Testis (tissue), 3 donors: Measurements from ENCODE around the gene MAP3K4. TPM values are rescaled to one million over a fixed set of nuclear protein-coding genes. Genes with fewer than 3 reads are reported as not detected.

Source experiments
- DNase-seq: peaks from one replicate; pipeline ENCODE4 v3.0.0-alpha.2; 2019
- H3K27ac ChIP-seq, 2 donors: fragments of 200-600 bp; sonication (generic); one replicate each; pipeline ENCODE4 v1.5.1; 2019
- H3K27me3 ChIP-seq: fragments of 200-600 bp; sonication (generic); one replicate; pipeline ENCODE4 v1.5.1; 2019
- H3K36me3 ChIP-seq: fragments of 200-600 bp; sonication (generic); one replicate; pipeline ENCODE4 v1.5.1; 2017; ENCODE audit warnings: low read depth; ENCODE audit errors: missing control alignments
- H3K4me1 ChIP-seq: fragments of 200-600 bp; sonication (generic); one replicate; pipeline ENCODE4 v1.5.1; 2019
- H3K4me3 ChIP-seq, 2 donors: fragments of 200-600 bp; sonication (generic); one replicate each; pipeline ENCODE4 v1.5.1; 2017 to 2019
- H3K9me3 ChIP-seq: fragments of 200-600 bp; sonication (generic); one replicate; pipeline ENCODE4 v1.5.1; 2017
- CTCF ChIP-seq, 3 experiments: fragments of 450-650 bp in 2 of 3; fragments of 200-600 bp in 1 of 3; sonication (generic) in 1 of 3; IDR thresholded peaks; one replicate each; pipeline ENCODE4 v1.5.1; 2016 to 2019; ENCODE audit warnings: antibody characterized with exemption in 3 of 3, mild to moderate bottlenecking in 2 of 3, moderate library complexity in 1 of 3
- POLR2A ChIP-seq: fragments of 450-650 bp; IDR thresholded peaks from one replicate; pipeline ENCODE4 v1.6.1; 2017; ENCODE audit warnings: antibody characterized with exemption, mild to moderate bottlenecking, moderate library complexity
- WGBS, 2 donors: methylation state at CpG; one replicate each; pipeline ENCODE4 v1.1.5; 2018; 5-methylcytosine and 5-hydroxymethylcytosine counted together
- intact Hi-C: fragments of 100-400 bp; cut with DNase I; formaldehyde crosslinking; loops from one replicate; pipeline ENCODE4 v1.15.1; 2023; ENCODE audit warnings: low total_unique reads
- polyA plus RNA-seq: library from polyadenylated mRNA; stranded (reverse); fragments of 350-450 nt; fragmentation: Illumina TruSeq; extraction: RNeasy Lipid Tissue Mini Kit (QIAGEN cat#74804); gene quantifications from one replicate; pipeline ENCODE4 v1.2.3, GENCODE V29; 2014; ENCODE audit warnings: low read depth, low replicate concordance; ENCODE audit not compliant: insufficient read depth
- total RNA-seq, 2 donors: library from RNA; depleted of rRNA; stranded (reverse); fragments of >200 nt; gene quantifications; one replicate each; pipeline ENCODE4 v1.2.3, GENCODE V29; 2016

Gene MAP3K4
- total and polyA plus RNA-seq, 3 donors from 2014 or later, result 45.0 to 77.7 (median 65.4) TPM

- Histone ChIP-seq H3K27me3 (no peaks in the 10 kb centered on the region), H3K4me1 (no peaks in the 10 kb centered on the region), H3K36me3 (no peaks in the 10 kb centered on the region), H3K9me3 (no peaks in the 10 kb centered on the region), H3K4me3 (no peak overlapping the region), H3K27ac (no peak overlapping the region)
- TF ChIP-seq POLR2A (no peak), CTCF (IDR thresholded peaks at IDR 0.05) (no peak)
- whole genome bisulfite sequencing, 2 donors, result 87 to 92% methylated on average over 3 of the region's 3 CpGs
- DNase-seq, result no peak
- intact Hi-C loops, result no loop called here
Observed at GRCh38 chr6:160986851-160987250, 4.7 kb upstream of the MAP3K4 start.

- intact Hi-C loops, result no loop called here
- no peaks in the 10 kb centered on the region for H3K36me3 ChIP-seq
- H3K27me3 ChIP-seq, result no peaks in the 10 kb centered on the region
- H3K4me1 ChIP-seq, result no peaks in the 10 kb centered on the region
- WGBS, 2 donors, result 68 to 78% methylated on average over 3 of the region's 3 CpGs
- TF ChIP-seq POLR2A, result no peak
- TF ChIP-seq CTCF (IDR thresholded peaks at IDR 0.05), result no peak
- no peak overlapping the region for H3K27ac ChIP-seq
- no peaks in the 10 kb centered on the region for H3K9me3 ChIP-seq
- H3K4me3 ChIP-seq, result no peak overlapping the region
- no peak for DNase-seq
Observed at GRCh38 chr6:160987265-160987664, 4.3 kb upstream of the MAP3K4 start.

GRCh38 chr6:160990847-160991405, 643 bp upstream of the MAP3K4 start:
- peaks cover 14% of the 10 kb centered on the region for H3K4me1 ChIP-seq
- intact Hi-C loops, result no loop called here
- H3K27ac ChIP-seq, result peak overlapping the region; percentile 95 to 98
- peak overlapping the region; percentile 97 to 100 for H3K4me3 ChIP-seq
- no peaks in the 10 kb centered on the region for H3K9me3 ChIP-seq
- H3K27me3 ChIP-seq, result no peaks in the 10 kb centered on the region
- DNase-seq, result no peak
- TF ChIP-seq POLR2A (no peak), CTCF (IDR thresholded peaks at IDR 0.05) (no peak)
- no peaks in the 10 kb centered on the region for H3K36me3 ChIP-seq
- WGBS, 2 donors, result 4 to 5% methylated on average over 13 to 15 of the region's 15 CpGs

GRCh38 chr6:160992061-160992979, 751 bp downstream of the MAP3K4 start:
- WGBS, 2 donors, result 0% methylated on average over 19 to 46 of the region's 47 CpGs
- intact Hi-C loops, result no loop called here
- no peaks in the 10 kb centered on the region for H3K9me3 ChIP-seq
- TF ChIP-seq CTCF (IDR thresholded peaks at IDR 0.05) (peak in 2 of 3 experiments; percentile 49 to 54), POLR2A (no peak)
- H3K4me1 ChIP-seq, result peaks cover 18% of the 10 kb centered on the region
- H3K27ac ChIP-seq, result peak overlapping the region; percentile 95 to 98
- no peaks in the 10 kb centered on the region for H3K27me3 ChIP-seq
- no peaks in the 10 kb centered on the region for H3K36me3 ChIP-seq
- peak overlapping the region; percentile 97 to 100 for H3K4me3 ChIP-seq
- DNase-seq, result peak; percentile 71
